ENCODE measurements around the gene ISLR. TPM values are rescaled to one million over a fixed set of nuclear protein-coding genes. Genes with fewer than 3 reads are reported as not detected.

Gene ISLR
- total RNA-seq, 1 experiment from 2014 or later: 0.11 TPM

DNA sequence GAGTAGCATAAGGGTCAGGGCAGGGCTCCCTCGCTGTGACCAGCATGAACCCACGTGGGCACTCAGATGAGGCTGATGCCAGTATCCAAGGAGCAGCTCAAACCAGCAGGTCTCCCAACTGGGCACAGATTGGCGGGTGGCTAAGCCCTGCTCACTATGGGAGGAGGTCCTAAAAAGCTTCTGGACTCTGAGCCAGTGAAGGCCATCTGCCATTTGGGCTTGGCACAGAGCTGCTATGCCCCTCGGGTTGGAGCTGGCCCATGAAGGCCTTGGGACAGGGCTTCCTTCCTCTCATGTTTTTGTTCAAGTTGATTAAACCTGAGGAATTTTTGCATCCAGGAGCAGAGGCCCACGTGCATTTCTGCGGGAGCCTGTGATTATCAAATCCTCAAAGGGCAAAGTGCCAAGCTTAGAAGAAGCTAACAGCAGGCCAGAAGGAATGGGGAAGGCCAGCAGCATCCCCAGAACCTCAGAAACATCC is 33.3 kb downstream of the ISLR start:
- Histone ChIP-seq H3K27me3 (ENCODE audit: insufficient read depth, low read length) (no peaks in the 10 kb centered on the region), H3K14ac (ENCODE audit: insufficient read depth, low read length) (no peak overlapping the region), H3K27ac (ENCODE audit: insufficient read length, low read depth, low read length) (no peak overlapping the region), H2AFZ (ENCODE audit: low read length) (no peak overlapping the region), H3K56ac (ENCODE audit: insufficient read length, low read depth, low read length) (no peak overlapping the region), H3K79me2 (ENCODE audit: insufficient read depth, low read length) (no peaks in the 10 kb centered on the region), H3K9me3 (ENCODE audit: control insufficient read depth, low read depth, low read length) (no peaks in the 10 kb centered on the region), H2BK5ac (ENCODE audit: insufficient read length, low read length) (no peak overlapping the region), H4K91ac (ENCODE audit: insufficient read length, low read depth, low read length) (no peak overlapping the region), H4K20me1 (ENCODE audit: control insufficient read depth, insufficient read depth, insufficient read length) (no peaks in the 10 kb centered on the region), H2AK5ac (ENCODE audit: insufficient read length, low read length) (no peak overlapping the region), H3K4me2 (ENCODE audit: insufficient read depth, insufficient read length, low read length) (no peak overlapping the region), H4K5ac (ENCODE audit: insufficient read length, low read depth, low read length) (no peak overlapping the region), H3K4me1 (ENCODE audit: insufficient read depth, low read length) (peaks cover 16% of the 10 kb centered on the region; the same call in 1 of the 2 replicates), H2BK20ac (ENCODE audit: low read depth, low read length, poor library complexity, severe bottlenecking) (no peak overlapping the region), H3K23me2 (ENCODE audit: insufficient read length, low read depth, low read length, poor library complexity, severe bottlenecking) (peaks cover 18% of the 10 kb centered on the region), H3T11ph (ENCODE audit: low read length) (no peak overlapping the region), H3K4ac (ENCODE audit: low read depth, low read length) (no peak overlapping the region), H3K23ac (ENCODE audit: insufficient read length, low read depth, low read length) (no peak overlapping the region), H2BK12ac (ENCODE audit: insufficient read length, low read depth, low read length) (no peak overlapping the region), H3K79me1 (ENCODE audit: insufficient read depth, low read depth, low read length, poor library complexity, severe bottlenecking) (no peaks in the 10 kb centered on the region), H2BK120ac (ENCODE audit: low read depth, low read length, poor library complexity, severe bottlenecking) (no peak overlapping the region), H2BK15ac (ENCODE audit: low read depth, low read length) (no peak overlapping the region), H3K9ac (ENCODE audit: extremely low read depth, insufficient read length, low read length) (no peak overlapping the region), H3K18ac (ENCODE audit: insufficient read length, low read depth, low read length) (no peak overlapping the region), H4K8ac (replicated peaks; ENCODE audit: insufficient read length, low read depth, low read length) (no peak overlapping the region)
- peaks cover 10 to 20% (median 13%) of the 10 kb centered on the region in 3 experiments for H3K36me3 Mint-ChIP-seq (ENCODE audit: insufficient read depth in 1 of 3, low read depth in 3 of 3)
- H3K4me1 Mint-ChIP-seq: peaks cover 69 to 75% of the 10 kb centered on the region in 2 experiments
- DNase-seq: no peak
- H3K9me3 Mint-ChIP-seq: no peaks in the 10 kb centered on the region
- WGBS (ENCODE audit: extremely low coverage, insufficient read length, low lambda C conversion rate): no CpG with 5 or more reads among the region's 6 CpGs
- peaks cover 46% of the 10 kb centered on the region for H3K27me3 Mint-ChIP-seq (ENCODE audit: low read depth)
- H3K4me3 Mint-ChIP-seq: no peak overlapping the region
- TF ChIP-seq, protein P1, sequence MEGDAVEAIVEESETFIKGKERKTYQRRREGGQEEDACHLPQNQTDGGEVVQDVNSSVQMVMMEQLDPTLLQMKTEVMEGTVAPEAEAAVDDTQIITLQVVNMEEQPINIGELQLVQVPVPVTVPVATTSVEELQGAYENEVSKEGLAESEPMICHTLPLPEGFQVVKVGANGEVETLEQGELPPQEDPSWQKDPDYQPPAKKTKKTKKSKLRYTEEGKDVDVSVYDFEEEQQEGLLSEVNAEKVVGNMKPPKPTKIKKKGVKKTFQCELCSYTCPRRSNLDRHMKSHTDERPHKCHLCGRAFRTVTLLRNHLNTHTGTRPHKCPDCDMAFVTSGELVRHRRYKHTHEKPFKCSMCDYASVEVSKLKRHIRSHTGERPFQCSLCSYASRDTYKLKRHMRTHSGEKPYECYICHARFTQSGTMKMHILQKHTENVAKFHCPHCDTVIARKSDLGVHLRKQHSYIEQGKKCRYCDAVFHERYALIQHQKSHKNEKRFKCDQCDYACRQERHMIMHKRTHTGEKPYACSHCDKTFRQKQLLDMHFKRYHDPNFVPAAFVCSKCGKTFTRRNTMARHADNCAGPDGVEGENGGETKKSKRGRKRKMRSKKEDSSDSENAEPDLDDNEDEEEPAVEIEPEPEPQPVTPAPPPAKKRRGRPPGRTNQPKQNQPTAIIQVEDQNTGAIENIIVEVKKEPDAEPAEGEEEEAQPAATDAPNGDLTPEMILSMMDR (conservative IDR thresholded peaks at IDR 0.05): no peak
- no peak overlapping the region for H3K27ac Mint-ChIP-seq

Measured in H9 (cell line).